Mucosa of stomach (tissue), 1 donor: ENCODE measurements around the gene PC.
A peak's percentile ranks its signal among the peaks of the same experiment; 100 is the strongest.

Experiments
- H3K27me3 ChIP-seq: one replicate; pipeline ENCODE4 v1.7.0; 2013; ENCODE audit warnings: mild to moderate bottlenecking, low read length; ENCODE audit not compliant: control insufficient read depth, insufficient read depth
- H3K36me3 ChIP-seq: one replicate; pipeline ENCODE4 v1.7.0; 2013; ENCODE audit warnings: low read length; ENCODE audit not compliant: control insufficient read depth, insufficient read depth
- H3K4me1 ChIP-seq: one replicate; pipeline ENCODE4 v1.7.0; 2013; ENCODE audit warnings: mild to moderate bottlenecking, low read length; ENCODE audit not compliant: control insufficient read depth, insufficient read depth
- H3K4me3 ChIP-seq: one replicate; pipeline ENCODE4 v1.7.0; 2013; ENCODE audit warnings: low read length
- H3K9ac ChIP-seq: one replicate; pipeline ENCODE4 v1.7.0; 2013; ENCODE audit warnings: mild to moderate bottlenecking, low read length, moderate library complexity
- H3K9me3 ChIP-seq: one replicate; pipeline ENCODE4 v1.7.0; 2013; ENCODE audit warnings: mild to moderate bottlenecking, low read length, moderate library complexity; ENCODE audit not compliant: control insufficient read depth
- donor health status: Pancreatic carcinoma.

PC gene

GRCh38 chr11:66883016-66883965 is 74.9 kb downstream of the PC start:
- peak overlapping the region; percentile 37 for H3K9ac ChIP-seq

GRCh38 chr11:66882561-66883015 is 75.6 kb downstream of the PC start:
- Histone ChIP-seq H3K27me3 (no peaks in the 10 kb centered on the region), H3K9me3 (no peaks in the 10 kb centered on the region), H3K36me3 (no peaks in the 10 kb centered on the region), H3K4me1 (peaks cover 48% of the 10 kb centered on the region), H3K4me3 (no peak overlapping the region), H3K9ac (peak overlapping the region; percentile 37)

More at GRCh38 chr11:66883016-66883965, 74.9 kb downstream of the PC start:
- Histone ChIP-seq H3K9me3 (no peaks in the 10 kb centered on the region), H3K4me1 (peaks cover 48% of the 10 kb centered on the region), H3K27me3 (no peaks in the 10 kb centered on the region), H3K36me3 (no peaks in the 10 kb centered on the region), H3K4me3 (no peak overlapping the region)

GRCh38 chr11:66881927-66882452 is 76.2 kb downstream of the PC start:
- H3K4me3 ChIP-seq = no peak overlapping the region
- no peaks in the 10 kb centered on the region for H3K9me3 ChIP-seq
- H3K4me1 ChIP-seq = peaks cover 48% of the 10 kb centered on the region
- H3K9ac ChIP-seq = no peak overlapping the region
- H3K27me3 ChIP-seq = no peaks in the 10 kb centered on the region
- no peaks in the 10 kb centered on the region for H3K36me3 ChIP-seq

- Histone ChIP-seq H3K9ac (no peak overlapping the region), H3K27me3 (no peaks in the 10 kb centered on the region), H3K4me3 (no peak overlapping the region), H3K36me3 (no peaks in the 10 kb centered on the region), H3K4me1 (peaks cover 48% of the 10 kb centered on the region), H3K9me3 (no peaks in the 10 kb centered on the region)
These were observed 76.7 kb downstream of the PC start for GRCh38 chr11:66881451-66881835.

GRCh38 chr11:66880496-66881450 is 77.4 kb downstream of the PC start:
- H3K27me3 ChIP-seq = no peaks in the 10 kb centered on the region
- no peaks in the 10 kb centered on the region for H3K9me3 ChIP-seq
- no peak overlapping the region for H3K4me3 ChIP-seq
- no peak overlapping the region for H3K9ac ChIP-seq
- H3K36me3 ChIP-seq = no peaks in the 10 kb centered on the region
- peaks cover 48% of the 10 kb centered on the region for H3K4me1 ChIP-seq

GRCh38 chr11:66879999-66880398 is 78.2 kb downstream of the PC start:
- Histone ChIP-seq H3K9me3 (no peaks in the 10 kb centered on the region), H3K9ac (no peak overlapping the region), H3K4me1 (peaks cover 48% of the 10 kb centered on the region), H3K36me3 (no peaks in the 10 kb centered on the region), H3K27me3 (no peaks in the 10 kb centered on the region), H3K4me3 (no peak overlapping the region)

GRCh38 chr11:66879583-66879982 is 78.6 kb downstream of the PC start:
- Histone ChIP-seq H3K27me3 (no peaks in the 10 kb centered on the region), H3K9ac (no peak overlapping the region)

GRCh38 chr11:66879000-66879399 is 79.2 kb downstream of the PC start:
- Histone ChIP-seq H3K36me3 (no peaks in the 10 kb centered on the region), H3K9ac (no peak overlapping the region), H3K4me1 (peaks cover 48% of the 10 kb centered on the region), H3K9me3 (no peaks in the 10 kb centered on the region), H3K27me3 (no peaks in the 10 kb centered on the region), H3K4me3 (no peak overlapping the region)

More at GRCh38 chr11:66879583-66879982, 78.6 kb downstream of the PC start:
- no peaks in the 10 kb centered on the region for H3K9me3 ChIP-seq
- no peaks in the 10 kb centered on the region for H3K36me3 ChIP-seq
- H3K4me1 ChIP-seq = peaks cover 48% of the 10 kb centered on the region
- H3K4me3 ChIP-seq = no peak overlapping the region

GRCh38 chr11:66878474-66878873 is 79.7 kb downstream of the PC start:
- Histone ChIP-seq H3K9me3 (no peaks in the 10 kb centered on the region), H3K4me1 (peaks cover 48% of the 10 kb centered on the region), H3K4me3 (no peak overlapping the region), H3K9ac (no peak overlapping the region), H3K36me3 (no peaks in the 10 kb centered on the region), H3K27me3 (no peaks in the 10 kb centered on the region)

GRCh38 chr11:66877588-66878385 is 80.4 kb downstream of the PC start:
- H3K36me3 ChIP-seq = no peaks in the 10 kb centered on the region
- H3K27me3 ChIP-seq = no peaks in the 10 kb centered on the region
- no peak overlapping the region for H3K4me3 ChIP-seq
- no peak overlapping the region for H3K9ac ChIP-seq
- peaks cover 41% of the 10 kb centered on the region for H3K4me1 ChIP-seq
- H3K9me3 ChIP-seq = no peaks in the 10 kb centered on the region

- H3K9ac ChIP-seq = no peak overlapping the region
- H3K4me1 ChIP-seq = peaks cover 18% of the 10 kb centered on the region
- H3K4me3 ChIP-seq = no peak overlapping the region
- H3K27me3 ChIP-seq = no peaks in the 10 kb centered on the region
- H3K9me3 ChIP-seq = no peaks in the 10 kb centered on the region
- H3K36me3 ChIP-seq = no peaks in the 10 kb centered on the region
These were observed 82.8 kb downstream of the PC start for GRCh38 chr11:66875378-66875777.
